ENCODE results near the gene CYB561.

Gene CYB561

GRCh38 chr17:63407741-63408330 lies 38.3 kb downstream of the CYB561 start:
- H3K9ac ChIP-seq (ENCODE audit: low read depth, low read length), result no peak overlapping the region
- H3K9me3 ChIP-seq (ENCODE audit: control insufficient read depth, insufficient read depth, low read length), result no peaks in the 10 kb centered on the region
- no peaks in the 10 kb centered on the region for H3K36me3 ChIP-seq (ENCODE audit: insufficient read depth, low read length)
- no peaks in the 10 kb centered on the region for H3K4me1 ChIP-seq (ENCODE audit: insufficient read depth, low read length)

GRCh38 chr17:63406689-63407330 lies 39.3 kb downstream of the CYB561 start:
- H3K4me1 ChIP-seq (ENCODE audit: insufficient read depth, low read length), result no peaks in the 10 kb centered on the region
- no peaks in the 10 kb centered on the region for H3K36me3 ChIP-seq (ENCODE audit: insufficient read depth, low read length)
- H3K9me3 ChIP-seq (ENCODE audit: control insufficient read depth, insufficient read depth, low read length), result no peaks in the 10 kb centered on the region
- no peak overlapping the region for H3K9ac ChIP-seq (ENCODE audit: low read depth, low read length)

- Histone ChIP-seq H3K4me1 (ENCODE audit: insufficient read depth, low read length) (no peaks in the 10 kb centered on the region), H3K9ac (ENCODE audit: low read depth, low read length) (no peak overlapping the region), H3K36me3 (ENCODE audit: insufficient read depth, low read length) (no peaks in the 10 kb centered on the region), H3K9me3 (ENCODE audit: control insufficient read depth, insufficient read depth, low read length) (no peaks in the 10 kb centered on the region)
Observed at GRCh38 chr17:63405741-63406261, 40.3 kb downstream of the CYB561 start.

GRCh38 chr17:63405020-63405419 lies 41.1 kb downstream of the CYB561 start:
- Histone ChIP-seq H3K9ac (ENCODE audit: low read depth, low read length) (no peak overlapping the region), H3K36me3 (ENCODE audit: insufficient read depth, low read length) (no peaks in the 10 kb centered on the region), H3K4me1 (ENCODE audit: insufficient read depth, low read length) (0 out of 2 replicates have a peak, but pooled peaks cover under 1% of the 10 kb centered on the region), H3K9me3 (ENCODE audit: control insufficient read depth, insufficient read depth, low read length) (no peaks in the 10 kb centered on the region)

GRCh38 chr17:63402431-63403212 lies 43.5 kb downstream of the CYB561 start:
- Histone ChIP-seq H3K9ac (ENCODE audit: low read depth, low read length) (no peak overlapping the region), H3K9me3 (ENCODE audit: control insufficient read depth, insufficient read depth, low read length) (no peaks in the 10 kb centered on the region), H3K4me1 (ENCODE audit: insufficient read depth, low read length) (peaks cover 9% of the 10 kb centered on the region; the same call in 1 of the 2 replicates), H3K36me3 (ENCODE audit: insufficient read depth, low read length) (no peaks in the 10 kb centered on the region)

- peaks cover 9% of the 10 kb centered on the region; the same call in 1 of the 2 replicates for H3K4me1 ChIP-seq (ENCODE audit: insufficient read depth, low read length)
- no peaks in the 10 kb centered on the region for H3K9me3 ChIP-seq (ENCODE audit: control insufficient read depth, insufficient read depth, low read length)
- no peaks in the 10 kb centered on the region for H3K36me3 ChIP-seq (ENCODE audit: insufficient read depth, low read length)
Observed at GRCh38 chr17:63399856-63400255, 46.2 kb downstream of the CYB561 start.

GRCh38 chr17:63399316-63399715 lies 46.8 kb downstream of the CYB561 start:
- Histone ChIP-seq H3K36me3 (ENCODE audit: insufficient read depth, low read length) (no peaks in the 10 kb centered on the region), H3K9ac (ENCODE audit: low read depth, low read length) (no peak overlapping the region), H3K9me3 (ENCODE audit: control insufficient read depth, insufficient read depth, low read length) (no peaks in the 10 kb centered on the region), H3K4me1 (ENCODE audit: insufficient read depth, low read length) (peaks cover 9% of the 10 kb centered on the region; the same call in 1 of the 2 replicates)

More at GRCh38 chr17:63399856-63400255, 46.2 kb downstream of the CYB561 start:
- H3K9ac ChIP-seq (ENCODE audit: low read depth, low read length), result no peak overlapping the region

GRCh38 chr17:63398680-63399079 lies 47.4 kb downstream of the CYB561 start:
- peaks cover 9% of the 10 kb centered on the region; the same call in 1 of the 2 replicates for H3K4me1 ChIP-seq (ENCODE audit: insufficient read depth, low read length)
- no peaks in the 10 kb centered on the region for H3K9me3 ChIP-seq (ENCODE audit: control insufficient read depth, insufficient read depth, low read length)
- no peak overlapping the region for H3K9ac ChIP-seq (ENCODE audit: low read depth, low read length)
- no peaks in the 10 kb centered on the region for H3K36me3 ChIP-seq (ENCODE audit: insufficient read depth, low read length)

GRCh38 chr17:63395075-63395805 lies 50.9 kb downstream of the CYB561 start:
- H3K9ac ChIP-seq (ENCODE audit: low read depth, low read length), result no peak overlapping the region
- no peaks in the 10 kb centered on the region for H3K9me3 ChIP-seq (ENCODE audit: control insufficient read depth, insufficient read depth, low read length)
- H3K4me1 ChIP-seq (ENCODE audit: insufficient read depth, low read length), result peaks cover 9% of the 10 kb centered on the region; the same call in 1 of the 2 replicates
- H3K36me3 ChIP-seq (ENCODE audit: insufficient read depth, low read length), result no peaks in the 10 kb centered on the region

- Histone ChIP-seq H3K36me3 (ENCODE audit: insufficient read depth, low read length) (no peaks in the 10 kb centered on the region), H3K4me1 (ENCODE audit: insufficient read depth, low read length) (no peaks in the 10 kb centered on the region), H3K9me3 (ENCODE audit: control insufficient read depth, insufficient read depth, low read length) (no peaks in the 10 kb centered on the region), H3K9ac (ENCODE audit: low read depth, low read length) (no peak overlapping the region)
Observed at GRCh38 chr17:63390090-63390489, 56.0 kb downstream of the CYB561 start.

GRCh38 chr17:63387656-63388340 lies 58.3 kb downstream of the CYB561 start:
- no peaks in the 10 kb centered on the region for H3K4me1 ChIP-seq (ENCODE audit: insufficient read depth, low read length)
- H3K9ac ChIP-seq (ENCODE audit: low read depth, low read length), result no peak overlapping the region
- no peaks in the 10 kb centered on the region for H3K9me3 ChIP-seq (ENCODE audit: control insufficient read depth, insufficient read depth, low read length)
- no peaks in the 10 kb centered on the region for H3K36me3 ChIP-seq (ENCODE audit: insufficient read depth, low read length)

- Histone ChIP-seq H3K4me1 (ENCODE audit: insufficient read depth, low read length) (no peaks in the 10 kb centered on the region), H3K9me3 (ENCODE audit: control insufficient read depth, insufficient read depth, low read length) (no peaks in the 10 kb centered on the region), H3K9ac (ENCODE audit: low read depth, low read length) (no peak overlapping the region), H3K36me3 (ENCODE audit: insufficient read depth, low read length) (no peaks in the 10 kb centered on the region)
Observed at GRCh38 chr17:63382826-63383225, 63.3 kb downstream of the CYB561 start.
